ENCODE measurements around the gene AZGP1. TPM values are rescaled to one million over a fixed set of nuclear protein-coding genes. Genes with fewer than 3 reads are reported as not detected.
A peak's percentile ranks its signal among the peaks of the same experiment; 100 is the strongest.
"Not testable (repeated sequence)": the region's sequence is repeated elsewhere in the genome, so short reads cannot be mapped to it uniquely, and the experiment has no call there.

The AZGP1 gene
- total and polyA plus RNA-seq, 2 experiments from 2014 or later: 52.6 to 73.6 TPM

DNA sequence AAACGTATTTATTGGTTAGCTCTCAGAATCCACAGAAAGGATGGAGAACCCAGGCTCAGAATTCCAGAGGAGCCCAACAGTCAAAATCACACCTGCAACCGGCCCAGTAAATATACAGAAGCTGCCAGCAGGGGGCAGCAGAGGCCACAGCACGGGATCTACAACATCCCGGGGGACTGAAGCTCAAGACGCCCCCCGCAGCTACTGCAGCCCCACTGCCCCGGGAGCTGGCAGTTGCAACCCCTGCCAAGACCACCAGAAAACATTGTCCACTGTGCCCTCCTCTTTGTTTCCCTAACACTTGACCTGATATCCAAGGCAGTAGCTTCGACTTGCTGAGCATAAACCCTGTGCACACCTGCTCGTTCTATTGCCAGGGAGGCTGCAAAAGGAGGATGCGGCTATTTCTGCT lies 4.0 kb upstream of the AZGP1 start:
- not testable (repeated sequence) for H3K9me2 ChIP-seq (replicated peaks; ENCODE audit: insufficient read depth); H3K9me3 ChIP-seq (ENCODE audit: low read depth); H3K4me3 ChIP-seq; DNase-seq (ENCODE audit: low spot score); H3K36me3 ChIP-seq (replicated peaks; ENCODE audit: insufficient read depth, low read depth); H3K27me3 ChIP-seq; H2AFZ ChIP-seq; H4K20me1 ChIP-seq (ENCODE audit: insufficient read depth, poor library complexity, severe bottlenecking); H3K27ac ChIP-seq; H3K4me2 ChIP-seq; H3K79me2 ChIP-seq; H3K4me1 ChIP-seq (ENCODE audit: insufficient read depth)
- WGBS (ENCODE audit: low lambda C conversion rate, missing lambda C conversion rate): 33% methylated on average over 7 of the region's 10 CpGs
- TF ChIP-seq, protein P1, sequence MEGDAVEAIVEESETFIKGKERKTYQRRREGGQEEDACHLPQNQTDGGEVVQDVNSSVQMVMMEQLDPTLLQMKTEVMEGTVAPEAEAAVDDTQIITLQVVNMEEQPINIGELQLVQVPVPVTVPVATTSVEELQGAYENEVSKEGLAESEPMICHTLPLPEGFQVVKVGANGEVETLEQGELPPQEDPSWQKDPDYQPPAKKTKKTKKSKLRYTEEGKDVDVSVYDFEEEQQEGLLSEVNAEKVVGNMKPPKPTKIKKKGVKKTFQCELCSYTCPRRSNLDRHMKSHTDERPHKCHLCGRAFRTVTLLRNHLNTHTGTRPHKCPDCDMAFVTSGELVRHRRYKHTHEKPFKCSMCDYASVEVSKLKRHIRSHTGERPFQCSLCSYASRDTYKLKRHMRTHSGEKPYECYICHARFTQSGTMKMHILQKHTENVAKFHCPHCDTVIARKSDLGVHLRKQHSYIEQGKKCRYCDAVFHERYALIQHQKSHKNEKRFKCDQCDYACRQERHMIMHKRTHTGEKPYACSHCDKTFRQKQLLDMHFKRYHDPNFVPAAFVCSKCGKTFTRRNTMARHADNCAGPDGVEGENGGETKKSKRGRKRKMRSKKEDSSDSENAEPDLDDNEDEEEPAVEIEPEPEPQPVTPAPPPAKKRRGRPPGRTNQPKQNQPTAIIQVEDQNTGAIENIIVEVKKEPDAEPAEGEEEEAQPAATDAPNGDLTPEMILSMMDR (IDR thresholded peaks at IDR 0.05; ENCODE audit: poor library complexity): peak; percentile 67

DNA sequence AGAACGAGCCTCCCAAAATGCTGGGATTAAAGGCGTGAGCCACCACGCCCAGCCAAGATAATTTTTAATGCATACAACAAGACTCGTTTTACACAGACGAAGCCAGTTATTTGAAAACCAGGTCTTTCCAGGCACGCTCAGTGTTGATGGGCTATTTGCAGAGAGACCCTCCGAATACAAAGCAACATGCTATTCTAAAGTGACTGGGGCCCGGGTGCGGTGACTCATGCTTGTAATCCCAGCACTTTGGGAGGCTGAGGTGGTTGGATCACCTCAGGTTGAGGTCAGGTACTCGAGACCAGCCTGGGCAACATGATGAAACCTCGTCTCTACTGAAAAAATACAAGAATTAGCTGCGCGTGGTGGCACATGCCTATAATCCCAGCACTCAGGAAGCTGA lies 795 bp upstream of the AZGP1 start:
- 81% methylated on average over 13 of the region's 13 CpGs for WGBS (ENCODE audit: low lambda C conversion rate, missing lambda C conversion rate)
- H3K27me3 ChIP-seq: no peaks in the 10 kb centered on the region
- no peaks in the 10 kb centered on the region for H3K4me1 ChIP-seq (ENCODE audit: insufficient read depth)
- H3K27ac ChIP-seq: no peak overlapping the region
- H3K79me2 ChIP-seq: no peaks in the 10 kb centered on the region
- no peak overlapping the region for H3K4me3 ChIP-seq
- H3K36me3 ChIP-seq (replicated peaks; ENCODE audit: insufficient read depth, low read depth): no peaks in the 10 kb centered on the region
- H4K20me1 ChIP-seq (ENCODE audit: insufficient read depth, poor library complexity, severe bottlenecking): no peaks in the 10 kb centered on the region
- no peak for TF ChIP-seq EZH2 (IDR thresholded peaks at IDR 0.05; ENCODE audit: borderline replicate concordance)
- TF ChIP-seq, protein P1 (IDR thresholded peaks at IDR 0.05; ENCODE audit: poor library complexity): no peak
- TF ChIP-seq EZH2phosphoT487 (IDR thresholded peaks at IDR 0.05; ENCODE audit: low read depth, severe bottlenecking, unreplicated experiment): no peak
- H3K9me2 ChIP-seq (replicated peaks; ENCODE audit: insufficient read depth): no peaks in the 10 kb centered on the region
- no peaks in the 10 kb centered on the region for H3K9me3 ChIP-seq (ENCODE audit: low read depth)
- DNase-seq (ENCODE audit: low spot score): no peak
- no peak overlapping the region for H3K4me2 ChIP-seq
- H2AFZ ChIP-seq: no peak overlapping the region

DNA sequence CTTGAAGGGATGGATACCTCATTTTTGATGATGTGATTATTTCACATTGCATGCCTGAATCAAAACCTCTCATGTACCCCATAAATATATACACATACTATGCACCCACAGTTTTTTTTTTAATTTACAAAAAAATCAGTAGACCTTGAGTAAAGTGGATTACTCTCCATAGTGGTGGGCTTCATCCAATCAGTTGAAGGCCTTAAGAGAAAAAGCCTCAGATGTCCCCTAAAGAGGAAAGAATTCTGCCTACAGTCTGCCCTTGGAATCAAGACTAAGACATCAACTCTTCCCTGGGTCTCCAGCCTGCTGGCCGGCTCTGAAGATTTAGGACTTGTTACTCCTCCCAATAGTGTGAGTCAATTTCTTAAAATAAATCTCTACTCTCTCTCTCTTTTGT lies 1.1 kb downstream of the AZGP1 start:
- no peaks in the 10 kb centered on the region for H3K27me3 ChIP-seq
- no peaks in the 10 kb centered on the region for H3K9me2 ChIP-seq (replicated peaks; ENCODE audit: insufficient read depth)
- no peak overlapping the region for H3K4me2 ChIP-seq
- H3K4me1 ChIP-seq (ENCODE audit: insufficient read depth): no peaks in the 10 kb centered on the region
- no peaks in the 10 kb centered on the region for H4K20me1 ChIP-seq (ENCODE audit: insufficient read depth, poor library complexity, severe bottlenecking)
- no peak overlapping the region for H3K27ac ChIP-seq
- no peaks in the 10 kb centered on the region for H3K79me2 ChIP-seq
- H3K36me3 ChIP-seq (replicated peaks; ENCODE audit: insufficient read depth, low read depth): no peaks in the 10 kb centered on the region
- TF ChIP-seq EZH2 (IDR thresholded peaks at IDR 0.05; ENCODE audit: borderline replicate concordance): no peak
- no peak for TF ChIP-seq EZH2phosphoT487 (IDR thresholded peaks at IDR 0.05; ENCODE audit: low read depth, severe bottlenecking, unreplicated experiment)
- TF ChIP-seq, protein P1 (IDR thresholded peaks at IDR 0.05; ENCODE audit: poor library complexity): no peak
- 85% methylated on average over 1 of the region's 1 CpG for WGBS (ENCODE audit: low lambda C conversion rate, missing lambda C conversion rate)
- no peak overlapping the region for H3K4me3 ChIP-seq
- H3K9me3 ChIP-seq (ENCODE audit: low read depth): no peaks in the 10 kb centered on the region
- H2AFZ ChIP-seq: no peak overlapping the region
- DNase-seq (ENCODE audit: low spot score): no peak

DNA sequence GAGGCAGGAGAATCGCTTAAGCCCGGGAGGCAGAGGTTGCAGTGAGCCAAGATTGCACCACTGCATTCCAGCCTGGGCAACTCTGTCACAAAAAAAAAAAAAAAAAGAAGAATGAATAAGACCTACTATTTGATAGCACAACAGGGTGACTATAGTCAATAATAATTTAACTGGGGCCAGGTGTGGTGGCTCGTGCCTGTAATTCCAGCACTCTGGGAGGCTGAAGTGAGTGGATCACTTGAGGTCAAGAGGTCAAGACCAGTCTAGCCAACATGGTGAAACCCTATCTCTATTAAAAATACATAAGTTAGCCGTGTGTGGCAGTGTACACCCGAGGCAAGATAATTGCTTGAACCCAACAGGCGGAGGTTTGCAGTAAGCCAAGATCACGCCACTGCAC lies 2.0 kb downstream of the AZGP1 start:
- DNase-seq (ENCODE audit: low spot score); H3K27me3 ChIP-seq; H3K9me3 ChIP-seq (ENCODE audit: low read depth); H2AFZ ChIP-seq; H3K36me3 ChIP-seq (replicated peaks; ENCODE audit: insufficient read depth, low read depth); H3K4me1 ChIP-seq (ENCODE audit: insufficient read depth); H4K20me1 ChIP-seq (ENCODE audit: insufficient read depth, poor library complexity, severe bottlenecking); H3K9me2 ChIP-seq (replicated peaks; ENCODE audit: insufficient read depth); H3K4me3 ChIP-seq; H3K27ac ChIP-seq; H3K79me2 ChIP-seq; H3K4me2 ChIP-seq: not testable (repeated sequence)
- 79% methylated on average over 7 of the region's 7 CpGs for WGBS (ENCODE audit: low lambda C conversion rate, missing lambda C conversion rate)
